Skeletal muscle cell (primary cell): ENCODE results near the gene IPCEF1.
A peak's percentile ranks its signal among the peaks of the same experiment; 100 is the strongest.

Source experiments
- DNase-seq: peaks from one replicate; pipeline ENCODE4 v3.0.0-alpha.2; 2010; ENCODE audit warnings: low read depth
- H3K4me3 ChIP-seq: 2 replicates; pipeline ENCODE4 v1.5.1; 2011; ENCODE audit warnings: low read depth, mild to moderate bottlenecking, control low read depth, low read length, moderate library complexity

Gene IPCEF1, protein sequence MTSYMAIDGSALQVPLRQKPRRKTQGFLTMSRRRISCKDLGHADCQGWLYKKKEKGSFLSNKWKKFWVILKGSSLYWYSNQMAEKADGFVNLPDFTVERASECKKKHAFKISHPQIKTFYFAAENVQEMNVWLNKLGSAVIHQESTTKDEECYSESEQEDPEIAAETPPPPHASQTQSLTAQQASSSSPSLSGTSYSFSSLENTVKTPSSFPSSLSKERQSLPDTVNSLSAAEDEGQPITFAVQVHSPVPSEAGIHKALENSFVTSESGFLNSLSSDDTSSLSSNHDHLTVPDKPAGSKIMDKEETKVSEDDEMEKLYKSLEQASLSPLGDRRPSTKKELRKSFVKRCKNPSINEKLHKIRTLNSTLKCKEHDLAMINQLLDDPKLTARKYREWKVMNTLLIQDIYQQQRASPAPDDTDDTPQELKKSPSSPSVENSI

DNA sequence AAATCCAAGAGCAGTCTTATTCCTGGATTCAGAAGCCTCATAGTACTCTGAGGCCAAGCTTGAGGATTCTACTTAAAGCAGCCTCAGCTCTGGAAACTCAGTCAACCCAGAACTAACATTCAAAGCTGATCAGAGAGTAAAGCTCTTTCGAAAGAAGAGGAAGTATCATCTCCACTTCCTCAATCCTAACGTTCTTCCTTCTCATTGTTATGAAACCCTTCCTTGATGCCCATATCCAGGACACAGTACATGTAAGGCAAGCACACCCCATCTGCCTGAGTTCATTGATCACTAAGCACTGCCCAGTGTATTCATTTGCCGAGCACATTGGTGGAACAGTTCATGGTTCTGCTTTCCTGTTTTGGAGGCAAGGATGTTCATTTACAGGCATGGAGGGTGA, at the start of gene IPCEF1:
IPCEF1 (minus strand) TSS at position 114 of the 400 bp plus-strand sequence. CDS start 90,856 bp downstream, outside the sequence.
- no peak within 1 kb of the TSS for H3K4me3 ChIP-seq
- no peak for DNase-seq

DNA sequence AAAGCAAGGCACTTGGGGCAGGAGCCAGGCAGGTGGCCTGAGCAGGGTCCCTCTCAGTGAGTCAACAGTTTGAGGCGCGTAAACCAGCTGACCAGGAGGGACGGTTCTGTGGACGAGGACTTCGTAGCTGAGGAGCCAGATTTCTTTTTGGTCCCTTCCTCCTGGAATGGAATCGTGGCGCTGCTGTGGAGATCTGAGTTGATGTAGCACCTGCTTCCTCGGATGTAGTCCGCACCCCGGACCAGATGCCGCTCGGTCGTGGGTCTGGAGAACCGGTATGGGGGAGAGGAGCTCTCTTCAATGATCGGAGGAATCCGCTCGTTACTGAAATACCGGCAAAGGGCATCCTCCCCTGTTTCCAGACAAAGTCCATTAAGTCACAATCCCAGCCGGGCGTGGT, 49.7 kb upstream of the IPCEF1 start:
- H3K4me3 ChIP-seq: no peak overlapping the region

DNA sequence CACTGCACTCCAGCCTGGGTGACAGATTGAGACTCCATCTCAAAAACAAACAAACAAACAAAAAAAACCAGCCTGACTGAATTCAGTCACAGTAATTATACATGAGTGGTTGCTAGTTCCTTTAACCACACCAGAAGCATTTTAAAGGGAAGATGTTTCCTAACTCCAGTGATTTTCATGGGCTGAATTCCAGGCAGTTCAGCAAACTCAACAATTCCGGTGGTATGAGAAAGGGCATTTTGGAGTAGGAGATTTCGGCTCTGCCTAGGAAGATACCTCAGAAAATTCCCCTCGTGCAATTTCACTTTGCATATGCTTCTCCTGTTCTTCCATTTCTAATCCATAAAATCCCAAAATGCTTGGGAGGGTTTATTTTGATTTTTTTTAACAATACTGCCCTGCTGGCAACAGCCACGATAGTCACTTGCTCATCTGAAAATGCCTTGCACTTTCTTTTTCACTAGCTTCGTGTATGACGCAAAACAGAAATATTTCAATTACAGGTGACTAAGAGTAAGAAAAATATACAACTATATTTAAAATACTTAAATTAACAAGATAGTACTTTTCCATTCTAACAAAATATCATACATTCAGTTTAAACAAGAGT, 48.3 kb upstream of the IPCEF1 start:
- no peak for DNase-seq
- H3K4me3 ChIP-seq: no peak overlapping the region

More for the DNA sequence above, 49.7 kb upstream of the IPCEF1 start:
- DNase-seq: no peak

DNA sequence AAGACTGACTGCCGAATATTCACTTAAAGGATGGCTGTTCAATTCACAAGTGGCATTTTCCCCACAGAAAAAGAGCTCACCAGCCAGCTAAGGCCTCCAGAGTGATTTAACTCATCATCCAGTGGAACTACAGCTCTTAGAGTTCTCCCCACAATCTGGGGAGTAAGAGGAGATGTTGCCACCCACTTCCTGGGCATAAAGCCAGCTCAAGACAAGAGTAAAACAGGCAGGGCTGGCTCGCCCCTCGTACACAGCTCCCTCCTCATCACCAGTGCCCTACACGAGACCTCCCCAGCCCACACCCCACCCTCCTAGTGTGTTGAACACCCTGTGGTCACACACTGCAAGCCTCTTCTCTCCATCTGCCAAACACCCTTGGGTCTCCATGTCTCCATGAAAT, 47.2 kb upstream of the IPCEF1 start:
- H3K4me3 ChIP-seq: no peak overlapping the region
- peak; percentile 65 for DNase-seq

DNA sequence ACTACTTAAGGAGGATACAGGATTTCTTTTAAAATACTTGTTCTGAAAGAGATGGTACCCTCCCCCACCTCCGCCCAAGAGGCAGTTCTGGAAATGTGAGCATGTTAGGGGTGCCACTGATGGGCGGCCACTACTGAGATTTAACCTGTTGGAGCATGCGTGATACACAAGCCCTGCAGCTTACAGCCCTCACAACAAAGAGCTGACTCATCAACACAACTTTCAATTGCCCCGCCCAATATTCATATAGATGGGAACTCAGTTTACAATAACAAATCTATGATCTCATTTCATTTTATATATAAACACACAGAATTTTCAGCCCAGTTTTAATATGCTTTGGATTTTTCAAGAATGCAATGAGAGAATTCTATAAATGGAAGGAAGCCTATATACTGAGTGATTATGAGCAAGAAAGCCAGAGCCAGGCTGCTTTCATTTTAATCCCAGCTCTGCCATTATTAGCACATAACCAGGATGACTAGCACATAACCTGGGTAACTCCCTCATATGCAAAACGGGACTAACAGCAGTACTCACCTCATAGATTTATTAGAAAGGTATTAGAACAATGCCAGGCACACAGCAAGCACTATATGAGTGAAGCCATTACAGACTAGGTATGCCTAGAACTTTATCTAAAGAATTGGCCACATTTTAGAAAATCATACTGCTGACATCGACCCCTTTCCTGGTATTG, 45.6 kb upstream of the IPCEF1 start:
- no peak for DNase-seq
- no peak overlapping the region for H3K4me3 ChIP-seq

DNA sequence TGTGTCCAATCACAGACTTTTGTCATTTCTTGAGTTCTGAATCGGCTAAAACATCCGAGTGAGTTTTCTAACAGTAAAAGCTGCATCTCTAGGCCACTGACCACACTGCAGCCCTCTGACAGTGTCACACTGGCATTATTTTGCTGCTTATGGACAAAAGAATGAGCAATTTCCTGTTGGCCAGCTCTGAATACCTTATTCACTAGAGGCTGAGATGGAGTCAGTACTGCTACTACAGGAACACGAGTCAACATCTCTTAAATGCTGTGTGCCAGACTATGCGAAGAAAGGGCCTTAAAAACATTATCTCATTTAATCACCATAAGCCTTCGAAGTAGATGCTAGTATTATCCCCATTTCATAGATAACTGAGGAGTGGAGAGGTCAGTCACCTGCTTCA, 42.5 kb upstream of the IPCEF1 start:
- H3K4me3 ChIP-seq: no peak overlapping the region
- no peak for DNase-seq

DNA sequence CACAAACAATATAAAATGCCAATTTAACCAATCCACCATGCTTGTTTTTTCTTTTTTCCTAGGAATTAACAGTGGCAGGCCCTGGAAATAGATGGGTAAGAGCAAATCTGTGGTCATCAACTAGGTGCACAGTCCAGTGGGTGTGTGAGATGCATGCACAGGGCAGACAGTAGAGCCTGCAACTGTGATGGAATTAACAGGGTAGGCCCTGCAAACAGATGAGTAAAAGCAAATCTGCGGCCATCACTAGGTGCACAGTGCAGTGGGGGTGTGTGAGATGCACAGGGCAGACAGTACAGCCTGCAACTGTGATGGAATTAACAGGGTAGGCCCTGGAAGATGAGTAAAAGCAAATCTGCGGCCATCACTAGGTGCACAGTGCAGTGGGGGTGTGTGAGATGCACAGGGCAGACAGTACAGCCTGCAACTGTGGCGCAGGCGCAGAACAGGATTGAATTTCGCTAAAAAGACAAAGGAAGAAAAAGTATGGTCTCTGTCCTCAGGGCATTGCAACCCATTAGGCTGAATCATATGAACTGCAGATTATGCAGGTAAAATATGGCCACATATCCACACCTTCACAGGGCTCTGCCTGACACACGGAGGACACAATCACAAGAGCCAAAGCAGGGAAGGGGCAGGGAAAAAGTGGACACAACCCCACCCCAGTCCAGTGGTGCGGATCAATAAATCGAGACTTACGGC, 41.0 kb upstream of the IPCEF1 start:
- H3K4me3 ChIP-seq: no peak overlapping the region
- DNase-seq: no peak

DNA sequence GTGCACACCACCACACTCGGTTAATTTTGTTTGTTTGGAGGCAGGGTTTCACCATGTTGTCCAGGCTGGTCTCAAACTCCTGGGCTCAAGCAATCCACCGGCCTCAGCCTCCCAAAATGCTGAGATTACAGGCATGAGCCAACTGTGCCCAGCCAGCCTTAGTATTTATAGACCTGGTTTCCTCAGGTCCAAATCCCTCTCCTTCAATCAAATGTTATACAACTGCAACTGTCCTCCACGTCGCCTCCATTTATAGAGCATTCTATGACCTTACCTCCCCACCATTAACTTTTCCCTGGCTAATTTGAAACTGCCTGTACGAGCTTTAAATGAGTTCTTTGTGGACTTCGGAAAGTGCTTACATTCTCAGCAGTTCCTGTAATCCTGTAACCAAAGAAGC, 39.3 kb upstream of the IPCEF1 start:
- DNase-seq: no peak
- H3K4me3 ChIP-seq: no peak overlapping the region

DNA sequence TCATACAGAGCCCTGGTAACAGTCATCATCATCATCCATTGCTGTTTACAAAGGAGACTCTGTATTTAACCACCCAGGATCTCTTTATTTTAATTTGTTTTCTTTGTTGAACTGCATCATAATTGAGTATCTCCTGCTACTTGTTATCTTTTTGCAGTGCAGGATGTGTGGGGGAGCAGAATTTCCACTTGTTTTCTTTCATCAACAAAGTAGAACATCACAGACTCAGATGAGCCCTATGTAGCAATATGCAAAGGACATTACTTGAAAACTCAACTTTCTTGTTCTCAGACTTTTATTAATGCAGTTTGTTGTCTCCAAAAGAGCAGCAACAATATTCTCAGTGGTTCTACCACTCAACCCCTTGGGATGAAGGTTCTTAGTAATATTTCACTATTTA, 38.7 kb upstream of the IPCEF1 start:
- DNase-seq: no peak
- no peak overlapping the region for H3K4me3 ChIP-seq

DNA sequence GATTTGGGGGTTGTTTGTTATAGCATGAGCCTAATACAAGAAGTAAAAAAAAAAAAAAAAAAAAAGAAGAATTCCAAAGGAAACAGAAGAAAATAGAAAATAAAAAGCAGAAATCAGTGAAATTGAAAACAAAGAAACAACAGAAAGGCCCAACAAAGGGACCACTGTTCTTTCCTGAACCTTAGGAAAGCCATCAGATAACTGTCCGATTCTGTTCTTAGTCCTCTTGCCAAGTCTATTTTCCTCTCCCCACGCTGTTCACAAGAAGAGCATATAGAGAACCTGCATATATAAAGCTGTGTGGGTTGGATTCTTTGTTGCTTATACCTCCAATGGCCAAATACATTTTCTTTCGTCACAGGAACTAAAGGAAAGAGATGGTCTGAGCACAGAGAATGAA, 38.0 kb upstream of the IPCEF1 start:
- DNase-seq: no peak
- H3K4me3 ChIP-seq: no peak overlapping the region

DNA sequence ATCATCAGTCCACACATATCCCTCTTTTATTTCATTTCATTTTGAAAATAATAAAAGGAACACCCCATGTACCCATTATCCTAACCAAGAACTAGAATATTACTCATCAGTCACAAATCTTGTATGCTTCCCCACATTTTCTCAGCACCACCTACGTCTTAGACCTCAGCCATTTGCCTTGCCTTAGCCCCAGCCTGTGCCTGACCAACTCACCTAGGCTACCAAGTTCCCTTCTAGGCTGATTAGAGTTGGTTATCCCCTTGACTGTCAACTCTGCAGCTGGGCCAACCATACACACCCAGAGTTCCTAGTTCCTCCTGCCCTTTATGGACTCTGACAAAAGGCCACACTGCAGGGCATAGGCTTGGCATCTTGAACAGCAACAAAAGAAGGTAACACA, 33.4 kb upstream of the IPCEF1 start:
- no peak for DNase-seq
- no peak overlapping the region for H3K4me3 ChIP-seq

DNA sequence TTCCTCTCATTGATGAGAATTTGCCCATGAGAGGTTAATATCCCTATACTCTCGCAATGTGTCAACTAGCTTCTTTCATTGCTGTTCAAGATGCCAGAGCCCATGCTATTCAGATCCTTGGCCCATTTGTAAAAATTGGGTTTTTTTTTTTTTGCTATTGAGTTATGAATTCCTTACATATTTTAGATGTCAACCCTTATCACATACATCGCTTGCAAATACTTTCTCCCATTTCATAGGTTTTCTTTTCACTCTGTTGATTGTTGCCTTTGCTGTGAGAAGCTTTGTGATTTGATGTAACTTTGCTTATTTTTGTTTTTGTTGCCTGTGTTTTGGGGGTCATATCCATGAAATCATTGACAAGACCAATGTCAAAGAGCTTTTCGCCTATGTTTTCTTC, 32.2 kb upstream of the IPCEF1 start:
- DNase-seq: no peak

DNA sequence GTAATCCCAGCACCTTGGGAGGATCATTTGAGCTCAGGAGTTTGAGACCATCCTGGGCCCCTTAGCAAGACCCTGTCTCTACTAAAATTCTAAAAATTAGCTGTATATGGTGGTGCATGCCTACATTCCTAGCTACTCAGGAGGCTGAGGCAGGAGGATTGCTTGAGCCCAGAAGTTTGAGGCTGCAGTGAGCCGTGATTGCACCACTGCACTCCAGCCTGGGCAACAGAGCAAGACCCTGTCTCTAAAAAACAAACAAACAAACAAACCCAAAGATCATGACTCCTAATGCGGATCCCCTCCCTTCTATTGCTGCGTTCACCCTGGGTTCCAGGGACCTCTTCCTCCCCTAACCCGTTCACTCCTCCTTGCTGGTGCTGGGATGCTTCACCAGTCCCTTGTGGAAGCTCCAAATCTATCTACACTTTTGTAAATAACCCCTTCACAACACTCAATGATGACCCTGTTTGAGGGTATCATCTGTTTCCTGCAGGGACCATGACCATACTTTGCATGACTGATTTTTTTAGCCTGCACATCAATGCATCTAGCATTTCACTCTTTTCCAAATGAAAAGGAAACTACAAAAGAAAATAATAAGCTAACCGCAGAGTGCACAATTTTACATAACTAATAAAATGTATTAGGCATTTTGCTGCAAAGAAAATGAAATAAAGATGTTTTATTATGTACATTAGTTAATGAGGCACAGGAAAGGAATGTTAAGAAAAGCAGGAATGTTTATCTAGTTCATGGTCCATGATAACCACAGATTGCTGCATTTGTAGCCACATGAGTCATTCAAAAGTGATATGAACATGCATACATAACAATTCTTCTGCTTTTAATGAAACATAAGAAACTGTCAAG, 30.5 kb upstream of the IPCEF1 start:
- peak; percentile 55 for DNase-seq
- no peak overlapping the region for H3K4me3 ChIP-seq

More for the DNA sequence above, 32.2 kb upstream of the IPCEF1 start:
- H3K4me3 ChIP-seq: no peak overlapping the region

DNA sequence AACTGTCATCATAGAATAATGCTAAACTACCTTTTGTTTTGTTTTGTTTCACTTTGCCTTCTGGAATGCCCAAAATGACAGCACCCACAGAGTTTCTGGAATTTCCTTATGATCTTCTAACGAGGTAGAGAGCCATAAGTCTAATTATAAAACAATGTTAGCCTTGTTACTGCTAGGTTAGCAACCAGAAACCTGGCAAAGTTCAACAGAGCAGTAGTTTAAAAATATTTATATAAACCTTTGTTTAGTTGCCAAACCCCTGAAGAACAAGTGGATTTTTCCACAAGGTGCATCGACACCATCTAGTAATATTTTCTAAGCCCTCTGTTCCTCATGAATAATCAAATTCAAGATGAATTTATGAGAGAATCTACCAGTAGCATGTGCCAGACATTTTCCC, 27.6 kb upstream of the IPCEF1 start:
- H3K4me3 ChIP-seq: no peak overlapping the region
- DNase-seq: no peak

DNA sequence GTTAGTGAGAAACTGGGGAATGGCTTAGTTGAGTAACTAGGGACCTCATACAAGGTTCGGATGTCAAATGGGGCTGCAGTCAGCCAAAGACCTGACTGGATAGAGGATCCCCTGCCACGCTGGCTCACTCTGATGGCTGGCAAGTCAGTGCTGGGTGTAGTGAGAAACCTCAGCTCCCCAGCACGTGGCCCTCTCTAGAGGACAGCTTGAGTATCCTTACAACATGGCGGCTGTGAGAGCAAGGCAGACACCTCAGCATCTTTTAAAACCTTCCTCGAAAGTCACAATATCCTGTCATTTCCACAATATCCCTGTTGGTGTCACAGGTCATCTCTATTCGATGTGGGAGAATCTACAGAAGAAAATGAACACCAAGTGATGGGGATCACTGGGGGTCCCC, 26.7 kb upstream of the IPCEF1 start:
- no peak overlapping the region for H3K4me3 ChIP-seq
- DNase-seq: no peak

DNA sequence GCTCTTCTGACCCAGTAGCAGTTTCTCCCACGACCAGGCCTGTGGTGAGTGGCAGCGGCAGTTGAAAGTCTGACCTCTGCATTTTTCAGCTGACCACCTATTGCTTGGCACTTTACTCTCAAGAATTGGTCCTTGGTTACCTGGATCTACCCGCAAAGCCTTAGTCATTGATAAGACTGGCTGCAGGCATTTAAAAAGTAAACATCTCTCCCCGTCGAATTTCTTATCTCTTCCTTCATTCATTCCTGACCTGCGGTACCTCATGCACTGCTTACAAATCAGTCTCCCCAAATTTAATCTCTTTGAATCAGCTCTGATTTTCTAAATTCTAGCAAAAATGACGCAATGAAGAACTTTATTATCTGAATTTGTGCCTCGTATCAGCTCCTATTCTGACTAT, 26.1 kb upstream of the IPCEF1 start:
- no peak overlapping the region for H3K4me3 ChIP-seq
- DNase-seq: no peak

DNA sequence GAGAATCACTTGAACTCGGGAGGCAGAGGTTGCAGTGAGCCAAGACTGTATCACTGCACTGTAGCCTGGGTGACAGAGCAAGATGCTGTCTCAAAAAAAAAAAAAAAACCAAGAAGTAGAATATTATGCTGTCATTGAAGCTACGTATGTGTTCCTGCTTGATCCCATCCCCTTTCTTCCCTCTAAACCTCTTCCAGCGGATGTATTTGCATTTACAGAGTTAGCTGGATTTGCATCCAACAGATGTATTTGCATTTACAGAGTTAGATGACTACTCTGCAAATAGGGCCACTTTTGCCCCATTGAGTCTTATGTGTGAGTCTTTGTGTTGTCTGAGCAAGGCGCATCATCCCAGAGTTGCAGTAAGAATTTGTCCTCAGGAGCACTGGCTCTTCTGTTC, 24.9 kb upstream of the IPCEF1 start:
- DNase-seq: no peak
- H3K4me3 ChIP-seq: no peak overlapping the region

DNA sequence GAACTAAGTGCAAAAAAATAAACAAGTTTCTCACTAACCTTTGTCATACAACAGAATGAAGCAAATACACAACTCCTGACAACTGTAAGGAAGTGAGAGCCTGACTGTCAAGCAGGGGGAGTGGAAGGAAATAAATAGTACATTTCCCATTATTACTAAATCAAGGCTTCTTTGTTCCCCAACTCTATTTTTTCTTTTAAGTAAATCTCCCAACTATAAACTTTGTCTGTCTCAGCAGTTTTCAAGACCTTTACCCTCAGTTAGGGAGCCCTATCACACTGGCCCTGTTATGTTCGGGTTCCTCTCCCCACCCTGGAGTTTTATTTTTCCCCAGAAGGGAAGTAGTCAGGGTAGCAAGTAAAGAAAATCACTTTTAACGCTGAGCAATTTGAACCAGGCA, 24.1 kb upstream of the IPCEF1 start:
- H3K4me3 ChIP-seq: no peak overlapping the region
- DNase-seq: no peak

DNA sequence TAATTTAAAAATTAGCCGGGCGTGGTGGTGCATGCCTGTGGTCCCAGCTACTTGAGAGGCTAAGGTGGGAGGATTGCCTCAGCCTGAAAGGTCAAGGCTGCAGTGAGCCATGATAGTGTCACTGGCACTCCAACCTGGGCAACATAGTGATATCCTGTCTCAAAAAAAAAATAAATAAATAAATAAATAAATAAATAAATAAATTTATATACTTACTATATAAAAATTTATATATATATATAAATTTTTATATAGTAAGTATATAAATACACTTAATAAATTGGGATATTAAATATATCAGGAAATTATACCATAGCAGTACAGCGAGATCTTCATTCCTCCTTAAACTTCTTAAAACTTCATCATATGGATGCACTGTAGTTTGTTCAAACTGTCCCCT, 23.0 kb upstream of the IPCEF1 start:
- no peak overlapping the region for H3K4me3 ChIP-seq
- no peak for DNase-seq
